GM23338 (cell line): Measurements from ENCODE around the gene CYP46A1.

ENCODE experiments used
- CREB1 ChIP-seq: fragments of 250-450 bp; sonication (Bioruptor Pico); IDR thresholded peaks from 2 replicates; pipeline ENCODE4 v1.5.0; 2020; ENCODE audit warnings: low read depth, mild to moderate bottlenecking, moderate library complexity
- EZH2 ChIP-seq: fragments of 200-600 bp; sonication (generic); IDR thresholded peaks from one replicate; pipeline ENCODE4 v1.8.0; 2017; ENCODE audit warnings: antibody characterized with exemption, mild to moderate bottlenecking, low read depth; ENCODE audit not compliant: unreplicated experiment
- EZH2phosphoT487 ChIP-seq: fragments of 200-600 bp; sonication (generic); IDR thresholded peaks from one replicate; pipeline ENCODE4 v1.8.1; 2018; ENCODE audit warnings: antibody characterized with exemption; ENCODE audit not compliant: unreplicated experiment
- JUNB ChIP-seq: IDR thresholded peaks from one replicate; pipeline ENCODE4 v1.6.1; 2016; ENCODE audit warnings: antibody characterized with exemption; ENCODE audit not compliant: unreplicated experiment
- NANOG ChIP-seq: IDR thresholded peaks from 2 replicates; pipeline ENCODE4 v1.6.1; 2016; ENCODE audit warnings: antibody characterized with exemption, borderline replicate concordance
- POLR2AphosphoS5 ChIP-seq: IDR thresholded peaks from 2 replicates; pipeline ENCODE4 v1.6.1; 2016; ENCODE audit warnings: antibody characterized with exemption, low read depth
- STAT1 ChIP-seq: IDR thresholded peaks from one replicate; pipeline ENCODE4 v1.6.1; 2016; ENCODE audit warnings: antibody characterized with exemption; ENCODE audit not compliant: unreplicated experiment
- ZNF114 ChIP-seq: fragments of 250-450 bp; sonication (Bioruptor Pico); IDR thresholded peaks from 2 replicates; pipeline ENCODE4 v1.5.0; 2020; ENCODE audit warnings: mild to moderate bottlenecking, moderate library complexity
- ZNF331 ChIP-seq: fragments of 250-450 bp; sonication (Bioruptor Pico); IDR thresholded peaks from 2 replicates; pipeline ENCODE4 v1.5.0; 2020; ENCODE audit warnings: low read depth, mild to moderate bottlenecking, moderate library complexity
- TF ChIP-seq, protein P1 (sequence below): IDR thresholded peaks from one replicate; pipeline ENCODE4 v1.6.1; 2018; ENCODE audit warnings: antibody characterized with exemption; ENCODE audit not compliant: unreplicated experiment
- TF ChIP-seq, protein P2 (sequence below), 2 experiments: fragments of 200-600 bp in 1 of 2; sonication (generic) in 1 of 2; conservative IDR thresholded peaks; 2 replicates each; pipeline versions ENCODE4 v1.5.1 to v1.6.1; 2016 to 2017; ENCODE audit warnings: antibody characterized with exemption in 2 of 2, low read depth in 2 of 2, mild to moderate bottlenecking in 2 of 2, moderate library complexity in 1 of 2
- TF ChIP-seq, protein P3 (sequence below): IDR thresholded peaks from 2 replicates; pipeline ENCODE4 v1.6.1; 2016; ENCODE audit warnings: antibody characterized with exemption
- TF ChIP-seq, protein P4 (sequence below): fragments of 250-450 bp; sonication (Bioruptor Pico); IDR thresholded peaks from 2 replicates; pipeline ENCODE4 v1.5.0; 2020; ENCODE audit warnings: mild to moderate bottlenecking, moderate library complexity

DNA sequence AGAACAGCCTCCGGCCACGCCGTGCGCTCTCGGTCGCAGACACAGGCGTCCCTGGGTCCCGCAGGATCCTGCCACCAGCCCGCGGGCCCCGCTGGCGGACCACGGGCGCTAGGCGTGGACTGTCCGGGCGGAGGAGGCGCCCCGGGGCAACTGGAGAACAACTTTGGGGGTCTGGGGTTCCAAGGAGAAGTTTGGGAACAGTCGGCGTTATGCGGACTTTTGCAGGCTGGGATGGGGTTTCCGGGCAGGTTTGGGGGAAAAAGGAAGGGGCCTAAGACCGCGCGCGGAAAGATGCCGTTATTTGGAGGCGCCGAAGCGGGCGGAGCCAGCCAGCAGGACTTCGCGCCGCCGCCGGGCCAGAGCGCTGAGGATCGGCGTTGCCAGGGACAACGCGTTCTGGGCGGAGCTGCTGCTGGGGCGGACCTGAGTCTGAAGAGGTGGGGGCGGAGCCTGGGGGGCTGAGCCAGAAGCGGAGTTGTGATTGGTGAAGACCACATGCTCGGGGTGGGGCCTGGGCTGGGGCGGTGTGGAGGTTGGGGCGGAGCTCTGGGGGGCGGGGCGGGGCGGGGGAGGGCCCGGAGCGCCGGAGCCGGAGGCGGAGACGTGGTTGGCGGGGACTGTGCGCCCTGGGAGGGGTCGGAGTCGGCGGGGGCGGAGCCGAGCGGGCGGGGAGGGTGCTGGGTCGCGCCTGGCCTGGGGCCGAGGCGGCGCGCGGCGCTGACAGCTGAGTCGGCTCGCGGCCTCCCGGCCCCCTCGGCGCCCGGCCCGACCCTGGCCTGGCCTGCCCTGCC lies at the start of gene CYP46A1:
- TF ChIP-seq, protein P1, sequence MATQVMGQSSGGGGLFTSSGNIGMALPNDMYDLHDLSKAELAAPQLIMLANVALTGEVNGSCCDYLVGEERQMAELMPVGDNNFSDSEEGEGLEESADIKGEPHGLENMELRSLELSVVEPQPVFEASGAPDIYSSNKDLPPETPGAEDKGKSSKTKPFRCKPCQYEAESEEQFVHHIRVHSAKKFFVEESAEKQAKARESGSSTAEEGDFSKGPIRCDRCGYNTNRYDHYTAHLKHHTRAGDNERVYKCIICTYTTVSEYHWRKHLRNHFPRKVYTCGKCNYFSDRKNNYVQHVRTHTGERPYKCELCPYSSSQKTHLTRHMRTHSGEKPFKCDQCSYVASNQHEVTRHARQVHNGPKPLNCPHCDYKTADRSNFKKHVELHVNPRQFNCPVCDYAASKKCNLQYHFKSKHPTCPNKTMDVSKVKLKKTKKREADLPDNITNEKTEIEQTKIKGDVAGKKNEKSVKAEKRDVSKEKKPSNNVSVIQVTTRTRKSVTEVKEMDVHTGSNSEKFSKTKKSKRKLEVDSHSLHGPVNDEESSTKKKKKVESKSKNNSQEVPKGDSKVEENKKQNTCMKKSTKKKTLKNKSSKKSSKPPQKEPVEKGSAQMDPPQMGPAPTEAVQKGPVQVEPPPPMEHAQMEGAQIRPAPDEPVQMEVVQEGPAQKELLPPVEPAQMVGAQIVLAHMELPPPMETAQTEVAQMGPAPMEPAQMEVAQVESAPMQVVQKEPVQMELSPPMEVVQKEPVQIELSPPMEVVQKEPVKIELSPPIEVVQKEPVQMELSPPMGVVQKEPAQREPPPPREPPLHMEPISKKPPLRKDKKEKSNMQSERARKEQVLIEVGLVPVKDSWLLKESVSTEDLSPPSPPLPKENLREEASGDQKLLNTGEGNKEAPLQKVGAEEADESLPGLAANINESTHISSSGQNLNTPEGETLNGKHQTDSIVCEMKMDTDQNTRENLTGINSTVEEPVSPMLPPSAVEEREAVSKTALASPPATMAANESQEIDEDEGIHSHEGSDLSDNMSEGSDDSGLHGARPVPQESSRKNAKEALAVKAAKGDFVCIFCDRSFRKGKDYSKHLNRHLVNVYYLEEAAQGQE: no peak
- TF ChIP-seq, protein P2, sequence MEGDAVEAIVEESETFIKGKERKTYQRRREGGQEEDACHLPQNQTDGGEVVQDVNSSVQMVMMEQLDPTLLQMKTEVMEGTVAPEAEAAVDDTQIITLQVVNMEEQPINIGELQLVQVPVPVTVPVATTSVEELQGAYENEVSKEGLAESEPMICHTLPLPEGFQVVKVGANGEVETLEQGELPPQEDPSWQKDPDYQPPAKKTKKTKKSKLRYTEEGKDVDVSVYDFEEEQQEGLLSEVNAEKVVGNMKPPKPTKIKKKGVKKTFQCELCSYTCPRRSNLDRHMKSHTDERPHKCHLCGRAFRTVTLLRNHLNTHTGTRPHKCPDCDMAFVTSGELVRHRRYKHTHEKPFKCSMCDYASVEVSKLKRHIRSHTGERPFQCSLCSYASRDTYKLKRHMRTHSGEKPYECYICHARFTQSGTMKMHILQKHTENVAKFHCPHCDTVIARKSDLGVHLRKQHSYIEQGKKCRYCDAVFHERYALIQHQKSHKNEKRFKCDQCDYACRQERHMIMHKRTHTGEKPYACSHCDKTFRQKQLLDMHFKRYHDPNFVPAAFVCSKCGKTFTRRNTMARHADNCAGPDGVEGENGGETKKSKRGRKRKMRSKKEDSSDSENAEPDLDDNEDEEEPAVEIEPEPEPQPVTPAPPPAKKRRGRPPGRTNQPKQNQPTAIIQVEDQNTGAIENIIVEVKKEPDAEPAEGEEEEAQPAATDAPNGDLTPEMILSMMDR (conservative IDR thresholded peaks at IDR 0.05; ENCODE audit: low read depth in 2 of 2): no peak
- TF ChIP-seq EZH2: no peak
- TF ChIP-seq EZH2phosphoT487: no peak
- no peak for TF ChIP-seq JUNB
- peak; percentile 63; the same call in 1 of the 2 replicates for TF ChIP-seq POLR2AphosphoS5
- TF ChIP-seq CREB1: peak; percentile 96
- TF ChIP-seq STAT1: no peak
- TF ChIP-seq, protein P3, sequence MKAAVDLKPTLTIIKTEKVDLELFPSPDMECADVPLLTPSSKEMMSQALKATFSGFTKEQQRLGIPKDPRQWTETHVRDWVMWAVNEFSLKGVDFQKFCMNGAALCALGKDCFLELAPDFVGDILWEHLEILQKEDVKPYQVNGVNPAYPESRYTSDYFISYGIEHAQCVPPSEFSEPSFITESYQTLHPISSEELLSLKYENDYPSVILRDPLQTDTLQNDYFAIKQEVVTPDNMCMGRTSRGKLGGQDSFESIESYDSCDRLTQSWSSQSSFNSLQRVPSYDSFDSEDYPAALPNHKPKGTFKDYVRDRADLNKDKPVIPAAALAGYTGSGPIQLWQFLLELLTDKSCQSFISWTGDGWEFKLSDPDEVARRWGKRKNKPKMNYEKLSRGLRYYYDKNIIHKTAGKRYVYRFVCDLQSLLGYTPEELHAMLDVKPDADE: peak; percentile 55; the same call in 1 of the 2 replicates
- TF ChIP-seq ZNF331 (CRISPR knock-in tag): no peak
- TF ChIP-seq ZNF114: no peak
- TF ChIP-seq NANOG: no peak
- TF ChIP-seq, protein P4, sequence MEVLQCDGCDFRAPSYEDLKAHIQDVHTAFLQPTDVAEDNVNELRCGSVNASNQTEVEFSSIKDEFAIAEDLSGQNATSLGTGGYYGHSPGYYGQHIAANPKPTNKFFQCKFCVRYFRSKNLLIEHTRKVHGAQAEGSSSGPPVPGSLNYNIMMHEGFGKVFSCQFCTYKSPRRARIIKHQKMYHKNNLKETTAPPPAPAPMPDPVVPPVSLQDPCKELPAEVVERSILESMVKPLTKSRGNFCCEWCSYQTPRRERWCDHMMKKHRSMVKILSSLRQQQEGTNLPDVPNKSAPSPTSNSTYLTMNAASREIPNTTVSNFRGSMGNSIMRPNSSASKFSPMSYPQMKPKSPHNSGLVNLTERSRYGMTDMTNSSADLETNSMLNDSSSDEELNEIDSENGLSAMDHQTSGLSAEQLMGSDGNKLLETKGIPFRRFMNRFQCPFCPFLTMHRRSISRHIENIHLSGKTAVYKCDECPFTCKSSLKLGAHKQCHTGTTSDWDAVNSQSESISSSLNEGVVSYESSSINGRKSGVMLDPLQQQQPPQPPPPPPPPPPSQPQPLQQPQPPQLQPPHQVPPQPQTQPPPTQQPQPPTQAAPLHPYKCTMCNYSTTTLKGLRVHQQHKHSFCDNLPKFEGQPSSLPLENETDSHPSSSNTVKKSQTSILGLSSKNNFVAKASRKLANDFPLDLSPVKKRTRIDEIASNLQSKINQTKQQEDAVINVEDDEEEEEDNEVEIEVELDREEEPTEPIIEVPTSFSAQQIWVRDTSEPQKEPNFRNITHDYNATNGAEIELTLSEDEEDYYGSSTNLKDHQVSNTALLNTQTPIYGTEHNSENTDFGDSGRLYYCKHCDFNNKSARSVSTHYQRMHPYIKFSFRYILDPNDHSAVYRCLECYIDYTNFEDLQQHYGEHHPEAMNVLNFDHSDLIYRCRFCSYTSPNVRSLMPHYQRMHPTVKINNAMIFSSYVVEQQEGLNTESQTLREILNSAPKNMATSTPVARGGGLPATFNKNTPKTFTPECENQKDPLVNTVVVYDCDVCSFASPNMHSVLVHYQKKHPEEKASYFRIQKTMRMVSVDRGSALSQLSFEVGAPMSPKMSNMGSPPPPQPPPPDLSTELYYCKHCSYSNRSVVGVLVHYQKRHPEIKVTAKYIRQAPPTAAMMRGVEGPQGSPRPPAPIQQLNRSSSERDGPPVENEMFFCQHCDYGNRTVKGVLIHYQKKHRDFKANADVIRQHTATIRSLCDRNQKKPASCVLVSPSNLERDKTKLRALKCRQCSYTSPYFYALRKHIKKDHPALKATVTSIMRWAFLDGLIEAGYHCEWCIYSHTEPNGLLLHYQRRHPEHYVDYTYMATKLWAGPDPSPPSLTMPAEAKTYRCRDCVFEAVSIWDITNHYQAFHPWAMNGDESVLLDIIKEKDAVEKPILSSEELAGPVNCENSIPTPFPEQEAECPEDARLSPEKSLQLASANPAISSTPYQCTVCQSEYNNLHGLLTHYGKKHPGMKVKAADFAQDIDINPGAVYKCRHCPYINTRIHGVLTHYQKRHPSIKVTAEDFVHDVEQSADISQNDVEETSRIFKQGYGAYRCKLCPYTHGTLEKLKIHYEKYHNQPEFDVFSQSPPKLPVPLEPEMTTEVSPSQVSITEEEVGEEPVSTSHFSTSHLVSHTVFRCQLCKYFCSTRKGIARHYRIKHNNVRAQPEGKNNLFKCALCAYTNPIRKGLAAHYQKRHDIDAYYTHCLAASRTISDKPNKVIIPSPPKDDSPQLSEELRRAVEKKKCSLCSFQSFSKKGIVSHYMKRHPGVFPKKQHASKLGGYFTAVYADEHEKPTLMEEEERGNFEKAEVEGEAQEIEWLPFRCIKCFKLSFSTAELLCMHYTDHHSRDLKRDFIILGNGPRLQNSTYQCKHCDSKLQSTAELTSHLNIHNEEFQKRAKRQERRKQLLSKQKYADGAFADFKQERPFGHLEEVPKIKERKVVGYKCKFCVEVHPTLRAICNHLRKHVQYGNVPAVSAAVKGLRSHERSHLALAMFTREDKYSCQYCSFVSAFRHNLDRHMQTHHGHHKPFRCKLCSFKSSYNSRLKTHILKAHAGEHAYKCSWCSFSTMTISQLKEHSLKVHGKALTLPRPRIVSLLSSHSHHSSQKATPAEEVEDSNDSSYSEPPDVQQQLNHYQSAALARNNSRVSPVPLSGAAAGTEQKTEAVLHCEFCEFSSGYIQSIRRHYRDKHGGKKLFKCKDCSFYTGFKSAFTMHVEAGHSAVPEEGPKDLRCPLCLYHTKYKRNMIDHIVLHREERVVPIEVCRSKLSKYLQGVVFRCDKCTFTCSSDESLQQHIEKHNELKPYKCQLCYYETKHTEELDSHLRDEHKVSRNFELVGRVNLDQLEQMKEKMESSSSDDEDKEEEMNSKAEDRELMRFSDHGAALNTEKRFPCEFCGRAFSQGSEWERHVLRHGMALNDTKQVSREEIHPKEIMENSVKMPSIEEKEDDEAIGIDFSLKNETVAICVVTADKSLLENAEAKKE: no peak
